Measurements from ENCODE around the gene PROM1.

GRCh38 chr4:16062601-16063000 lies 21.2 kb downstream of the PROM1 start:
- no peak for TF ChIP-seq CTCF (conservative IDR thresholded peaks at IDR 0.05; ENCODE audit: low read length)
- no peak for TF ChIP-seq EZH2phosphoT487 (IDR thresholded peaks at IDR 0.05; ENCODE audit: borderline replicate concordance)
